ENCODE measurements around the gene CHID1. TPM values are rescaled to one million over a fixed set of nuclear protein-coding genes. Genes with fewer than 3 reads are reported as not detected.

Gene CHID1
- total and polyA plus RNA-seq, 2 donors (not counting 1 experiment from before 2014, with no cell fraction given) = 54.3 to 68.4 TPM

- Histone ChIP-seq H3K4me2 (ENCODE audit: extremely low read depth, insufficient read depth, low read length) (peak overlapping the region; percentile 62), H3K9ac (ENCODE audit: insufficient read depth, low read length) (no peak overlapping the region), H3K9me3 (ENCODE audit: control insufficient read depth, insufficient read depth, low read depth, low read length) (no peaks in the 10 kb centered on the region), H3K4me1 (ENCODE audit: control insufficient read depth, extremely low read depth, insufficient read depth, low read length) (peaks cover 39% of the 10 kb centered on the region), H4K20me1 (ENCODE audit: control insufficient read depth, extremely low read depth, insufficient read depth, low read length) (peaks cover 2% of the 10 kb centered on the region), H3K79me2 (ENCODE audit: control insufficient read depth, insufficient read depth, low read length) (peaks cover 61% of the 10 kb centered on the region), H2AFZ (ENCODE audit: low read length) (no peak overlapping the region), H3K4me3 (replicated peaks in 1 of 4; ENCODE audit: control extremely low read depth in 1 of 4, insufficient read depth in 1 of 4, low read depth in 3 of 4, low read length in 4 of 4) (no peak overlapping the region), H3K36me3 (ENCODE audit: control insufficient read depth, insufficient read depth, low read length) (peaks cover 3% of the 10 kb centered on the region), H3K27ac (ENCODE audit: insufficient read depth, low read length) (peak overlapping the region; percentile 87), H3K27me3 (ENCODE audit: control insufficient read depth, insufficient read depth, low read length) (no peaks in the 10 kb centered on the region)
- DNase-seq (ENCODE audit: low read depth in 2 of 2) = no peak
- TF ChIP-seq EZH2 (IDR thresholded peaks at IDR 0.05; ENCODE audit: low read length, missing control alignments) (no peak), CTCF (conservative IDR thresholded peaks at IDR 0.05 in 1 of 2, IDR thresholded peaks at IDR 0.05 in 1 of 2; ENCODE audit: low read depth in 1 of 2, low read length in 2 of 2) (no peak)
These were observed 64.0 kb downstream of the CHID1 start for GRCh38 chr11:846496-847098.

DNA sequence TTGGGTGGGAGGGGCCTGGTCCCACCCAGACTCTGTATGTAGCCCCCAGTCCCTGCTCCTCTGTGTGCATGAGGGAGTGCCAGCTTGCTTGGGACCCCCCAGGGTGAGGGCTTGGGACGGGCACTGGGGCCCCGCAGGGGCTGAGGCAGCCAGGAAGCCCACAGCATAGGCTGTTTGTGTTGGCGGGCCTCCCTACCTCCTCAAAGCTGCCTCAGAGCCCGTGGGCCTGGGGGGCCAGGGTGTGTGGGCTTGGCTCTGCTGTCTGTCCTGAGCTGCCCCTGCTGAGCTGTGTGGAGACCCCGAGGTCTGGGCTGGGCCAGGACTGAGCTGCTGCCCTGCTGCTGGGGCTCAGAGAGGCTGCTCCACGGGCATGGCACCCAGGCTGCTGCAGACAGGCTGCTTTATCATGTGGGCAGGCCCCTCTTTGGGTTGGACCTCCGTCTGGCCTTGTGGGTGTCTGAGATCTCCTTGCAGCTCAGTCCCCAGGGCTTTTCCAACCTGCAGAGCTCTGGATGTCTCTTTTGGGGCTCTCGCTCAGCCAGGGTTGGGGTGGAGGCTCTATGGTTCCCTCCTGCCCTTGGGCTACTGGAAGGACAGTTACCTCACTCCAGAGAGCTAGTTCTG is 64.6 kb downstream of the CHID1 start:
- DNase-seq (ENCODE audit: low read depth in 2 of 2) = peak in 1 of 2 donors; percentile 43
- no peak overlapping the region for H3K9ac ChIP-seq (ENCODE audit: insufficient read depth, low read length)

More for the DNA sequence above, 64.6 kb downstream of the CHID1 start:
- peak overlapping the region; percentile 87 for H3K27ac ChIP-seq (ENCODE audit: insufficient read depth, low read length)
- no peaks in the 10 kb centered on the region for H3K9me3 ChIP-seq (ENCODE audit: control insufficient read depth, insufficient read depth, low read depth, low read length)
- TF ChIP-seq CTCF (conservative IDR thresholded peaks at IDR 0.05 in 1 of 2, IDR thresholded peaks at IDR 0.05 in 1 of 2; ENCODE audit: low read depth in 1 of 2, low read length in 2 of 2) (no peak), EZH2 (IDR thresholded peaks at IDR 0.05; ENCODE audit: low read length, missing control alignments) (no peak)
- peak overlapping the region in 1 of 4 experiments; percentile 96 for H3K4me3 ChIP-seq (replicated peaks in 1 of 4; ENCODE audit: control extremely low read depth in 1 of 4, insufficient read depth in 1 of 4, low read depth in 3 of 4, low read length in 4 of 4)
- peaks cover 37% of the 10 kb centered on the region for H3K4me1 ChIP-seq (ENCODE audit: control insufficient read depth, extremely low read depth, insufficient read depth, low read length)
- no peak overlapping the region for H2AFZ ChIP-seq (ENCODE audit: low read length)
- H3K4me2 ChIP-seq (ENCODE audit: extremely low read depth, insufficient read depth, low read length) = peak overlapping the region; percentile 62
- peaks cover 62% of the 10 kb centered on the region for H3K79me2 ChIP-seq (ENCODE audit: control insufficient read depth, insufficient read depth, low read length)
- H3K36me3 ChIP-seq (ENCODE audit: control insufficient read depth, insufficient read depth, low read length) = peaks cover 4% of the 10 kb centered on the region
- peaks cover 2% of the 10 kb centered on the region for H4K20me1 ChIP-seq (ENCODE audit: control insufficient read depth, extremely low read depth, insufficient read depth, low read length)
- no peaks in the 10 kb centered on the region for H3K27me3 ChIP-seq (ENCODE audit: control insufficient read depth, insufficient read depth, low read length)
